GM21447 (cell line): ENCODE measurements around the gene TTLL8.

Source experiments
- ATAC-seq: cut with Tn5 transposase; IDR thresholded peaks from one replicate; pipeline ENCODE4 v1.9.1; 2021; ENCODE audit not compliant: unreplicated experiment

TTLL8 gene

DNA sequence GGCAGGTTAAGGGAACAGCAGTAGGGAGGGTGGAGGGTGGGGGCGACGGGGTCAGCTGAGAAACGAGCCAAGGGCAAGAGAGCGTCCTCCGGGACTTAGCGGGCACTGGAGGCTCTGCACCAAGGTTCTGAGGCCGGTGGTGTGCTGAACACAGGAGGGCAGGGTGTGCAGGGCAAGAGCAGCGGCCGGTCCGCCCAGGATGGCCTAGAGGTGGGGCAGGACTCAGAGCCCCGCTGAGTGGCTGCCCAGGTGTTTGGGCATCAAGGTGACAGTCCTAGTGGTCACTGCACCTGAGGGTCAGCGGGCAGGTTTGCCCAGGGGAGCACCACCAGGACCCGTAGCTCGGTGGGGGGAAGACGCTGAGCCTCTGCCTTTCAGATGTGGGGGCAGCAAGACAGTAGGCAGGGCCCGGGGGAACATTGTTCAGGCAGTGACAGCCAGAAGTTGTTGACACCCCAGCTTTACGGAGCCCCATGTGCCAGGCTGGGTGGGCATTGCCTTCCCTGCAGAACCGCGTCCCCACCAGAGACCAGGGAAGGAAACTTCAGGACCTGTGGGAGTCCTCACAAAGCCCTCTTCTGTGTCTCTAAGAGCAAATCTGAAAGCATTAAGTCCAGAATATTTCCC, 4.5 kb upstream of the TTLL8 start:
- ATAC-seq: no peak

DNA sequence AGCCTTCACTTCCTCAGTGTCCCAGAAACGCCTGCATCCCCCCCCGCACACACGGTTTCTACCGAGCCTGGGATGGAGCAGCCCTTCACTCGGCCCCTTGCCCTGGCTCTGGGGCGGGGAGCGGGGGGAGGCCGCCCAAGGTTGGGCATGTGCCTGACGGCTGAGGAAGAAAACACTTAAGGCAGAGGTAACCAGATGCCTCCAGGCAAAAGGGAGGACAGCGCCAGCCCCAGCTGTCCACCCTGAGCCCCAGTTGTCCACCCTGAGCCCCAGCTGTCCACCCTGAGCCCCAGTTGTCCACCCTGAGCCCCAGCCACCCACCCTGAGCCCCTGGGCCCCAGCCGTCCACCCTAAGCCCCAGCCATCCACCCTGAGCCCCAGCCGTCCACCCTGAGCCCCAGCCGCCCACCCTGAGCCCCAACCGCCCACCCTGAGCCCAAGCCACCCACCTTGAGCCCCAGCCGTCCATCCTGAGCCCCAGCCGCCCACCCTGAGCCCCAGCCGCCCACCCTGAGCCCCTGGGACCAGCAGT, 3.8 kb upstream of the TTLL8 start:
- ATAC-seq: no peak

DNA sequence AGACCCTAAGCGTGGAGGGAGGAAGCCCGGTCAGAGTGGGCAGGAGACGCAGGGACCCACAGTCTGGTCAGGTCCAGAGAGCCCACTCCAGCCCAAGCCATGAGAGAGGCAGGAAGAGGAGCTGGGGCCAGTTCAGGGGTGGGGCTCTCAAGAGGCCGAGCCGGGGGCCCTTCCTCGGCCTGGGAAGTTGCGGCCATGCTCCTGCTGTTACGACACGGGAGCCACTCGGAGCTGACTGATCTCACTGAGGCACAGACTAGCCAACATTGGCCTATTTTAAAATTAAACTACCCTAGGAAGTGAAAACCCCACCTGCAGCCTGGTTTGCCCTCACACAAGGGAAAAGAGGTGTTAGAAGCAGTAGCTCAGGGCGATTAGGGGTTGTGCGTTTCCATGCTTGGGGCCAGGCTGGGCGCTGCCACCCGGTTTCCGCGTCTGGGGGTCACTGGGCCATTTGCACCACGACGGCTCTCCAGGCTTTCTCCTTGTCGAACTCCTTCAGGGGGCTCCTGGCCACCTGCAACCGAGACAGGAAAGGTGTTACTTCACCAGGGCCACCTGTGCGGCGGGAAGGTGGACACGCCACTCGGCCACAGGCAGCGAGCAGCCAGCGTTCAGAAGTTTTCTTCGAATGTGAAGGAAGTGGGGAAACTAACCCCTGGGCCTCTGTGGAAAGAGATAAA, 3.2 kb upstream of the TTLL8 start:
- no peak for ATAC-seq

DNA sequence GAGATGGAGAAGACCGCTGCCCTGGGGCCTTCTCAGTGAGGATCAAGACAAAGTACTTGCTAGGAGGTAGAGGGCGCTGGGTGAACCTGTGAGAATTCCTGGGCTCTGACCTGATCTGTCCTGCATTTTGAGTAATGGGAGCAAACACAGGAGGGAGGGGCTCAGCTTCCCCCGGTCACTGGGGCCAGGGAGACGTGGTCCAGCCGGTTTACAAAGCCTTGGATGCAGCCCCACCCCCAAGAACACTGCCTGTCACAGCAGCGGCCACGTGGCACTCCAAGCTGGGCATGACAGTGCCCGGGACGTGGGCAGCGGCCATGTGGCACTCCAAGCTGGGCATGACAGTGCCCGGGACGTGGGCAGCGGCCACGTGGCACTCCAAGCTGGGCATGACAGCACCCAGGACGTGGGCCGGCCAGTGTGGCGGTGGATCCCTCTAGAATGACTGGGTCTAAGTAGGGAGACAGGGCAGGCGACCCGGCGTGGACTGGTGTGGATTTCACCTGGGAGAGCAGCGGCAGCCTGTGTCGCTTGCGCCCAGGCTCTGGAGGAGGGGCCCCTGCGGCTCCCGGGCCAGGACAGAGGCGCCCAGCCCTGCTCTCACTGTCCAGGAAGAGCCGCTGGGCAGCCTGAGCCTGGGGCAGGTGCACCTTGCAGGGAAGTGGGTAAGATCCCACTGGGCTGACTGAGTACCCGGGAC, 2.5 kb upstream of the TTLL8 start:
- no peak for ATAC-seq

DNA sequence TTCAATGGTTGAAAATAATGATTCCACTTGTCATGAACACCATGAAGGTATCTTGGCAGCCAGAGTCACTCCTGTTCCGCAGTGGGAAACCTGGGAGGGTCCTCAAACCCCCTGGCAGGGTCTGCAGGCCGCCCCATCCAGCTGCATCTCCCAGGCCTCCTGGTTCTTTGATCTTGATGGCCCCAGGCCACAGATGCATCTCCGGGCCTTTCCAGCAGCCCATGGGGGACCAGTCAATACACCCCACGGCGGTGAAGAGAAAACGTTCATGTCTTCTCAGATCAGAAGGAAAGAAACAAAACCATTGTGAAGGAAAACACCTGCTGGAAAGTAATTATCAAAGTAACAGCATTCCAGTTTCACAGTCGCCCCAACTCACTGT, 1.8 kb upstream of the TTLL8 start:
- no peak for ATAC-seq

DNA sequence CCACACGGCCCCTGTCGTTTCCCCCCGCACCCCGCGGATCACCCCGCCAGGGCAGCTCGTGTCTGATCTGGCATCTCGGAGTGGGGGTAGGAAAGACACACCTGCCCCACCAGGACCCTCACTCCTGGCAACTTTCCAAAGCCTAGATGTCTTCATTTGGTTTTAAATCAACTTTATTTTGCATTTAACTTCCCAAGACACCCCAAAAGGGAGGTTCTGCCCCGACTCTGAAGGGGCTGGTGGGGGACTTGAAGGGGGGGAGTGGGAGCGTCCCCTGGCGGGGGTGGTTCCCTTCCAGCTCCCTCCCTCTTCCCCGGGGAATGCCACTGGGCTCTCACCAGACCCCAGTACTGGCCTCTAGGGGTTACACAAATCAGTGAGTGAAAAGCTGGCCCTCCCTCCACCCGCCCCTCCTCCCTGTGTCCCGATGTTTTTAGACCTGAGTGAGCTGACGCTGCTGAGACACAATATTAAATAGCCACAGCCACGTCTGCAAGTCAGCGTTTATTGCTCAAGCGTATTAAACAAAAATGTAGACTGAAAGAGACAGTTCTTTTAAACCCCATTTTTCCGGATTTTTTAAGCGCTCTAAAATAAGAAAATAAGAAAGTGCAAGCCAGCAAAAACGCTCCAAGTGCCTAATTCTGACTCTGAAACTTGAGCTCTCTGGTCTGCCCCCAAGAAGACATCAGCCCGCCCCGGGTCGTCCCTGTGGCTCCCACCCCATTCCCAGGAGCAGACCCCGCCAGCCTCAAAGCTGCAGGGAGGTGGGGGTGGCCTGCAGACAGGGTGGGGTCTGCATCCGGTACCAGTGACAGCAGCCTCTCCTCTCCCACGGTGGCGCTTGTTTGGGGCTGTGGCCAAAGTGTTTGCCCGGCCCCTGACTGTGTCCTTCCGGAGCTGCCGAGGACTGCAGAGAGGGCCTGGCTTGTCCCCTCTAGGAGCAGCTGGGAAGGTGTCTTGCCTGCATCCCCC, 1.1 kb upstream of the TTLL8 start:
- no peak for ATAC-seq

DNA sequence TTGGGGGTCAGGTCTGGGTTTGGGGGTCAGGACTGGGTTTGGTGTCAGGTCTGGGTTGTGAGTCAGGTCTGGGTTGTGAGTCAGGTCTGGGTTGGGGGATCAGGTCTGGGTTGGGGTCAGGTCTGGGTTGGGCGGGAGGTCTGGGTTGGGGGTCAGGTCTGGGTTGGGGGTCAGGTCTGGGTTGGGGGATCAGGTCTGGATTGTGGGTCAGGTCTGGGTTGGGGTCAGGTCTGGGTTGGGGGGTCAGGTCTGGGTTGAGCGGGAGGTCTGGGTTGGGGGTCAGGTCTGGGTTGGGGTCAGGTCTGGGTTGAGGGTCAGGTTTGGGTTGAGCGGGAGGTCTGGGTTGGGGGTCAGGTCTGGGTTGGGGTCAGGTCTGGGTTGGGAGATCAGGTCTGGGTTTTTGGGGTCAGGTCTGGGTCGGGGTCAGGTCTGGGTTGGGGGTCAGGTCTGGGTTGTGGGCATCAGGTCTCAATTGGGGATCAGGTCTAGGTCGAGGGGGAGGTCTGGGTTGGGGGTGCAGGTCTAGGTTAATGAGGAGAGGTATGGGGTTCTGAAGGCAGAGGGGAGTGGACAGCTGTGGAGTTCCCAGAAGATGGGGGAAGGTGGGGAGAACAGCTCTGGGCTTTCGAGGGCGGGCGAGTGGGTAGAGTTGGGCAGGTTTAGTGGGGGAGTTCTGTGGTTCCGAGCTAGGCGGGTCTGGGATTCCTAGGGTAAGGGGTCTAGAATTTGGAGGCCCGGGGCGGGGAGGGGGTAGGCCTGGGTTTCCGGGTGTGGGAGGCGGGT, 629 bp downstream of the TTLL8 start:
- ATAC-seq: no peak

DNA sequence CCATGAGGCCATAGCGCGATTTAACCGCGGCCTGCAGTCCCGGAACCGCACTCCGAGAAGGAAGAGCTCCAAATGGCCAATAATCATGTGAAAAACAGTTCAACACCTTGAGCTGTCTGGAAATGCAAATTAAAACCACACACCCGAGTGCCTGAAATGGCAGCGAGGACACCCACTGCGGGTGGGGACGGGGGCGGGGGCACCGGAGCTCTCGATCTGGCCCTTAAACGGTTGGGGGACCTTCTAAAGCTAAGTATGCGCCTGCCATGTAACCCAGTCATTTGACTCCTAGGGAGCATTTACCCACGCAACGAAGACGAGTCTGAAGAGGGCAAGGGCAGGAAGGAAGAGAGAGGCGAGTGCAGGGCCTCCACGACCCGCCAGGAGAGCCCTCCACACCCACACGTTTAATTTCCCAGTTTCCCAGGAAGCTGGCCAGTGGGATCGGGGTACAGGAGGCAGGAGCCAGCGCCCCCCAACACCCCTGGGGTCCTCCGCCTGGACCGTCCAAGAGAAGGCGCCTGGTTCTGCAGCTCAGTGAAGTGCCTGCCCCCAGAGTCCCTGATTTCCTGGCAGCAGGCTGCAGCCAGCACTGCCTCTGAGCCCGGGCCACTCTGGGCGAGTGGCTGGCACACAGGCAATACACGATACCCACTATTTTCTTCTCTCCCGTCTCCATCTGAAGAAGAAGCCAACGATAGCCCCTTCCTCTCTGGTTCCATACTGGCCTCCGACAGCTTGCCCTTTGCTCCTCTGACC, 1.7 kb downstream of the TTLL8 start:
- no peak for ATAC-seq

DNA sequence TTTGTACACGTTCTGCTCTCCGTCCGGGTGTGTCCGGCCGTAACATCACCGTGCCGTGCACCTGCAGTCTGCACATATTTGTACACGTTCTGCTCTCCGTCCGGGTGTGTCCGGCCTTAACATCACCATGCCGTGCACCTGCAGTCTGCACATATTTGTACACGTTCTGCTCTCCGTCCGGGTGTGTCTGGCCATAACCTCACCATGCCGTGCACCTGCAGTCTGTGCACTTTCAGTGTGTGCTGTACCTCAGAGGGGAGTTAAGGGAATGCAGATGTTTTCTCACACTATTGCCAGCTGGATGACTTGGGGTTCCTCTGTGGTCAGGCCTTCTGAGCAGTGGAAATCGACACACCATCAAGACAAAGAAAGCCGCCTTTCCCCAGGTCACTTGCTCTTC, 4.2 kb downstream of the TTLL8 start:
- ATAC-seq: no peak

DNA sequence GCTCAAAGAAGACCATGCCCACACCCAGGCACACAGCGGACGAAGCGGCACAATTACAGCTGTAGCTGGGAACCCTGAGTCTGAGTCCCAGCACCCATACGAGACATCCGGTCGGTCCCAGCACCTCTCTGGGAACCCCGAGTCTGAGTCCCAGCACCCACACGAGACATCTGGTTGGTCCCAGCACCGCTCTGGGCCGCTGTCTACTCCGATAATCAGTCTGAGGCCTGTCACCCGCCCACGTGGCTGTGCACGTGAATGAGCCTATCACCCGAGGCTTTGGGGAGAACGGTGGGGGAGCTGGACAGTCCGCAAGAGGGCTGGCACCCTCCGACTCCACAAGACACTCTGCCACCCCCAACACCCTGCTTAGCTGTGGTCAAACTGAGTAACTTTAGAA, 6.2 kb downstream of the TTLL8 start:
- no peak for ATAC-seq

DNA sequence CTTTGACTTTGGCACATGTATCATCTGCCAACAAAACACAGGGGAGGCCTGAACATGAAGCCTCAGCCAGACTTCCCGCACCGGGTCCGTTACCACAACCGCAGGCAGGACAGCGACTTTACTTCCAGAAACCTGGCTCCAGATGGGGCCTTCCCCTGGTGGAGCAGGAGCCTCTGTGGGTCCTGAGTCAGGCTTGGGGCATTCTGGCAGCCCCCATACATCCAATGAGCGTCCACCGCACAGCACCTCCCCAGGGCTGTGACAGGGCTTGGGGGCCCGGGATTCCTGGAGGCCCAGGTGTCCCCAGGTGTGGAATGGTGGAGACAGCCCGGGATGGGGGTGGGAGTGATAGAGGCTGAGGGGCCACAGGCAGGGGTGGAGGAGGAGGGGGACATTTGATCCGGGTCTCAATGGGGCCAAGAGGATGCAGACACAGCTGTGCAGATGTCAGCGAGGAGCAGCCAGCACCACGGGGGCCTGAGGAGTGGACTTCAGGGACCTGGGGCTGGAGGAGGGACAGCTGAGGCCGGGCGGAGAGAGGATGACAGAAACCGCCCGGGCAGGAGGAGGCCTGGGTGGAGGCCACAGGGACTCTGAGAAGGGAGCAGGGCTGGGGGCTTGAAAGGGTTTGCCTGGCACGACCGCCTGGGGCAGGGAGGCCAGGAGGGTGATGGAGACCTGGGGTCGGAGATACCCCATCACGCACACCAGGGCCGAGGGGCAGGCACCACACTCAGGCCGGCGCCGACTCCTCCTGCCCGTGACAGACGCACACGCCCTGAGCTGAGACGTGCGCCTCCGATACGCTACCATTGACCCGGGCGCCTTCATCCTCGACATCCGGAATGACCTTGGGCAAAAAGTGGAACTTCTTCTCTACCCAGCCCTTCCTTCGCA, 8.6 kb downstream of the TTLL8 start:
- no peak for ATAC-seq

DNA sequence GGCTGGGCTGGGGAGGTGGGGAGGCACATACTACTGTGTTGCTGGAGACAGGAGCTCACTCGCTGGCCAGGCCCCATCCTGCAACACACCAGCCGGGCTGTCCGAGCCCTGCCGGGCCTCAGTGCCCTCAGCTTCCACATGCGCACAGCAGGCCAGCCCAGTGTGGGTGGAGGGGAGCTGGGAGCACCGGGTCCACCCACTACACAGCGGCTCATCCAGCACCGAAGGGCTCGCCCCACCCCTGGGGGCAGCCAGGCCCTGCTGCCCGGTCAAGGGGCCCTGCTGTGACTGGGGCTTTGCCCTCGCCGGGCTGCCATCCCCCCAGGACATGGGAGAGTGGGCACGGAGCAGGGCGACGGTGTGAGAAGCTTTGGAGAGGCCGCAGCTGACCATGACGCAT, 9.3 kb downstream of the TTLL8 start:
- ATAC-seq: no peak

DNA sequence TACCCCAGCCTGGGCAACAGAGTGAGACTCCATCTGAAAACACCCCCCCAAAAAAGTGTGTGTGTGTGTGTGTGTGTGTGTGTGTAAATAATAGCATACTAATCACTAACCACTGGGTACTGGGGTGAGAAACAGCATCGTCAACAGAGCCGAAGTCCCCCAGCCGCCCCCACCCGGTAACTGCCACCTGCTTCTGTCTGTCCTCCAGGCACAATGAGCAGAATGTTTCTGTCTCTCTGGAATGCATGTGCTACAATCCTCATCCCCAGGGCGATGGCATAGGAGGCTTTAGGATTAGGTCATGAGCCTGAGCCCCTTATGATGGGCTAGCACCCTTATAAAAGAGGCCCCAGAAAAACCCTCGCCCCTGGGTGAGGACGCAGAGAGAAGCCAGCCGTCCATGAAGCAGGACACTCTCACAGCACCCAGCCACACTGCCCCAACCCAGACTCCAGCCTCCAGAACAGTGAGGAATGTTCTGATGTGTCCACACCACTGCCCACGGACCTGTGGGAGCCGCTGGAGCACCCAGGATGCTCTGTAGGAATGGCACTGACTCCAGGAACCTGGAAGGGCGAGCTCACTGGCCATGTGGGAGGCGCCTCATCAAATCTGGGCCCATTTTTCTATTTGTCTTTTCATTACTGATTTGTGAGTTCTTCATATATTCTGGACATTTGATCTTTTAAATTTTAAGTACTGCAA, 9.9 kb downstream of the TTLL8 start:
- no peak for ATAC-seq

DNA sequence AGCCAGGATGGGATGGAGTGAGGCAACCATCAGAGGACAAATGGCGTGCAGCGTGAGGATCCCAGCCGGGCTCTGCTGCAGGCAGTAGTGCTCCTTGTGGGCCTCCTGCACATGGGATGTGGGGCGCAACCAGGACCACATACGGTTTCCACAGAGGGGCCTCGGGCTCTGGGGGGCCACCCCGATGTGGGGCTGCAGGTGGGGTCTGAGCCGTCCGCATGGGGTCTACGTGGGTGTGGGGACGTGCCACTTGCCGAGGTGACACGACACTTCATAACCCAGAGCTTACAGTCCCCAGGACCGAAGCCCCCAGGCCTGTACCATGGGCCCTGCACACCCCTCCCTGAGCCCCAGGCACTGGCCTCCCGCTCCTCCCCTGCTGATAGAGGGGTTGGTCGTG, 10.8 kb downstream of the TTLL8 start:
- no peak for ATAC-seq

DNA sequence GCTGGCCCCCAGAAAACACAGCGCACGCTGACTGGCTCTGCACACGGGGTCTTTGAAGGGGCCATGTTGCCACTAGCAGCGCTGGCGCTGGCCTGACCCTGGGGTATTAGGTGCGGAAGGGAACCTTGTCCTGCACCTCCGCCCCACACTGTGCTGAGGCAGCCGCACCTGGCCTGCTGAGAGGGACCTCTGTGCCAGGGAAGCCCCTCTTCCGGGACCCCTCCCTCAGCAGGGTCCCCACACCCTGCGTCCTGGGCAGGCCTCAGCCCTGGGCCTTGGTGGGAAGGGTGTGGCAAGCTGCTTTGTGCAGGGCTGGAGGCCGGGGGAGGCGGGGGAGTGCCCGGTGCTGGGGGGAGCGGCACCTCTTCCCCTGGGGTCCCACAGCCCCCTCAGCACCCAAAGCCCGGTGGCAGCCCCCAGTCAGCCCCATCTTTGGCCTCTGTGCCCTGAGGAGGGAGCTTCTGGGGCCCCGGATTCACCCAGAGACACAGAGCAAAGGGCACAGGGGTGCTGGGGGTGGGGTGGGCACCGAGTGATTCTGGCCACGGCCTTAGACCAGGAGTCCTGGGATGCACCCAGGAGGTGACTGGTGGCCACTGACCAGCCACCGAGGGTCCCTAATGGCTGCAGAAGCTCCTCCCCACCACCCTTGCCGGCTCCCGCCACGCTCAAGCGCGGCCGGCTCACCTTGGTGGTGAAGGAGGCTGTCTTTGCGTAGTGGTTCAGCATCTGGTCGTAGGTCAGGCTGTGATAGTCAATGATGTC, 11.4 kb downstream of the TTLL8 start:
- no peak for ATAC-seq

DNA sequence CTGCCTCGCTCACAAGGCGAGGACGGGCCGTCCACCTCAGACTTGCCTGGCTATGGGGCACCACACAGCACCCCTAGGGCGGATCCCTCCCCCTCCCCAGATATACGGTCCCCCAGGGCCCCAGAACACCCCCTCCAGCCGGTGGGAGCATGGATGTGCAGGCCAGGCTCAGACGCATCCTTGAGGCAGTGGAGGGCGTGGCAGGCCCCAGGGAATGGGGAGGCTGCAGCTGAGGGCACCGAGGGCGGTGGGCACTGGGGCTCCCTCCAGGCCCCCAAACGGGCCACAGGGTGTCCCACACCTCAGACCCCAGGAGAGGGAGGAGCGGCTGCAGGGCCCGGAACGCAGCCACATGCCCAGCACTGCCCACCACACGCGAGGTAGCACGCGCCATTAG, 12.1 kb downstream of the TTLL8 start:
- no peak for ATAC-seq
